HCT116 (cell line): ENCODE measurements around the gene GGCT. TPM values are rescaled to one million over a fixed set of nuclear protein-coding genes. Genes with fewer than 3 reads are reported as not detected.

ENCODE experiments used
- ATAC-seq: fragments of 200-7000 bp; cut with Tn5 transposase; 2 replicates; pipeline ENCODE4 v1.9.1; 2020; ENCODE audit warnings: mild to moderate bottlenecking, moderate library complexity
- BruUV-seq: library from RNA; stranded (reverse); fragments of 400-500 nt; replicated peaks from 2 replicates; lab custom pipeline; 2021; lab: Mats Ljungman, UMichigan
- CTCF ChIA-PET: fragments of 300-600 bp; sonication (Branson Sonifier 250); formaldehyde crosslinking; loops from one replicate; lab custom pipeline; 2021; ENCODE audit warnings: antibody characterized with exemption; lab: Charles Lee
- POLR2A ChIA-PET: fragments of 300-600, 350-600 bp; sonication (Branson Sonifier 250); formaldehyde crosslinking; loops from one replicate; lab custom pipeline; 2021; ENCODE audit warnings: antibody characterized with exemption; lab: Charles Lee
- RAD21 ChIA-PET, 2 experiments: fragments of 300-600 bp; sonication (Branson Sonifier 250); formaldehyde crosslinking; loops; one replicate each; lab custom pipeline; 2023; ENCODE audit warnings: low total read pairs in 2 of 2; ENCODE audit not compliant: uncharacterized antibody in 2 of 2, unreplicated experiment in 2 of 2, low non-redundant PET in 1 of 2; lab: Charles Lee
- DNase-seq: peaks from one replicate; pipeline ENCODE4 v3.0.0-alpha.2; 2010; ENCODE audit warnings: low read depth, low spot score
- H2AFZ ChIP-seq: fragments of 200-600 bp; shearing (Covaris generic), sonication (generic); 2 replicates; pipeline ENCODE4 v1.6.1; 2017; ENCODE audit warnings: low read depth, mixed run types, mixed read lengths, antibody characterized with exemption, low read length; ENCODE audit not compliant: poor library complexity, severe bottlenecking
- H3K27ac ChIP-seq: 2 replicates; pipeline ENCODE4 v1.5.1; 2012; ENCODE audit warnings: low read depth, low read length
- H3K27me3 ChIP-seq: fragments of 200-600 bp; sonication (generic); 2 replicates; pipeline ENCODE4 v1.6.1; 2016; ENCODE audit warnings: mixed run types, low read length, mixed read lengths; ENCODE audit not compliant: insufficient read depth
- H3K36me3 ChIP-seq, 2 experiments: fragments of 200-500 bp in 1 of 2; fragments of 200-600 bp in 1 of 2; sonication (Bioruptor generic) in 1 of 2; sonication (generic) in 1 of 2; 2 replicates each; pipeline versions ENCODE4 v1.5.1 to v1.6.1; 2014 to 2016; ENCODE audit warnings: low read length in 2 of 2, inconsistent platforms in 1 of 2, mixed read lengths in 1 of 2, mixed run types in 1 of 2; ENCODE audit not compliant: insufficient read depth in 2 of 2, control insufficient read depth in 1 of 2
- H3K4me1 ChIP-seq, 2 experiments: fragments of 200-600 bp in 1 of 2; sonication (generic) in 1 of 2; 2 replicates each; pipeline versions ENCODE4 v1.5.1 to v1.6.1; 2012 to 2017; ENCODE audit warnings: low read length in 2 of 2, inconsistent platforms in 1 of 2, mild to moderate bottlenecking in 1 of 2, mixed read lengths in 1 of 2, mixed run types in 1 of 2, moderate library complexity in 1 of 2; ENCODE audit not compliant: insufficient read depth in 2 of 2, control insufficient read depth in 1 of 2
- H3K4me2 ChIP-seq: fragments of 200-600 bp; sonication (generic); 2 replicates; pipeline ENCODE4 v1.6.1; 2017; ENCODE audit warnings: mixed run types, low read length, mixed read lengths
- H3K4me3 ChIP-seq, 2 experiments: fragments of 200-600 bp in 1 of 2; sonication (generic) in 1 of 2; replicated peaks in 1 of 2; 2 replicates each; pipeline ENCODE4 v1.5.1; 2011 to 2016; ENCODE audit warnings: low read length in 2 of 2, control low read depth in 1 of 2, low read depth in 1 of 2, mild to moderate bottlenecking in 1 of 2, mixed read lengths in 1 of 2, mixed run types in 1 of 2
- H3K79me2 ChIP-seq: fragments of 200-600 bp; sonication (generic); 2 replicates; pipeline ENCODE4 v1.6.1; 2017; ENCODE audit warnings: mild to moderate bottlenecking, mixed run types, low read length, moderate library complexity, mixed read lengths; ENCODE audit not compliant: insufficient read depth
- H3K9ac ChIP-seq: fragments of 200-600 bp; sonication (generic); 2 replicates; pipeline ENCODE4 v1.6.1; 2016; ENCODE audit warnings: low read length, mixed read lengths
- H3K9me2 ChIP-seq: fragments of 200-600 bp; sonication (generic), shearing (Covaris generic); 2 replicates; pipeline ENCODE4 v1.6.1; 2017; ENCODE audit warnings: mixed run types, mild to moderate bottlenecking, moderate library complexity; ENCODE audit not compliant: insufficient read depth
- H3K9me3 ChIP-seq, 2 experiments: fragments of 200-500 bp in 1 of 2; fragments of 200-600 bp in 1 of 2; sonication (Bioruptor generic) in 1 of 2; sonication (generic) in 1 of 2; 2 replicates each; pipeline ENCODE4 v1.6.1; 2014 to 2017; ENCODE audit warnings: low read length in 2 of 2, mixed read lengths in 2 of 2, inconsistent platforms in 1 of 2, low read depth in 1 of 2, mild to moderate bottlenecking in 1 of 2, mixed run types in 1 of 2, moderate library complexity in 1 of 2; ENCODE audit not compliant: control insufficient read depth in 1 of 2, insufficient read depth in 1 of 2
- H4K20me1 ChIP-seq: fragments of 200-600 bp; sonication (generic), shearing (Covaris generic); 2 replicates; pipeline ENCODE4 v1.6.1; 2017; ENCODE audit warnings: mixed run types, mild to moderate bottlenecking, moderate library complexity; ENCODE audit not compliant: insufficient read depth
- CBX3 ChIP-seq: IDR thresholded peaks from 2 replicates; pipeline ENCODE4 v1.6.1; 2012; ENCODE audit warnings: low read depth
- CEBPB ChIP-seq: IDR thresholded peaks from 2 replicates; pipeline ENCODE4 v1.6.1; 2012; ENCODE audit warnings: low read depth
- CTCF ChIP-seq, 3 experiments: fragments of 200-600 bp in 1 of 3; sonication (generic) in 1 of 3; IDR thresholded peaks in 2 of 3; conservative IDR thresholded peaks in 1 of 3; 2 replicates each; pipeline ENCODE4 v1.5.1; 2012 to 2017; ENCODE audit warnings: low read depth in 2 of 3, low read length in 2 of 3, antibody characterized with exemption in 1 of 3, borderline replicate concordance in 1 of 3, control low read depth in 1 of 3, mild to moderate bottlenecking in 1 of 3, mixed read lengths in 1 of 3, mixed run types in 1 of 3, moderate library complexity in 1 of 3; ENCODE audit not compliant: insufficient read depth in 1 of 3
- ELF1 ChIP-seq: IDR thresholded peaks from 2 replicates; pipeline ENCODE4 v1.6.1; 2012; ENCODE audit warnings: low read depth, borderline replicate concordance
- EZH2 ChIP-seq: fragments of 200-600 bp; sonication (generic); IDR thresholded peaks from 2 replicates; pipeline ENCODE4 v1.6.1; 2017; ENCODE audit warnings: antibody characterized with exemption, mixed run types
- JUND ChIP-seq: IDR thresholded peaks from 2 replicates; pipeline ENCODE4 v1.6.1; 2012
- MAX ChIP-seq: IDR thresholded peaks from 2 replicates; pipeline ENCODE4 v1.6.1; 2012
- POLR2A ChIP-seq: IDR thresholded peaks from 2 replicates; pipeline ENCODE4 v1.7.0; 2011; ENCODE audit warnings: borderline replicate concordance; ENCODE audit not compliant: insufficient read depth, insufficient read length; ENCODE audit errors: extremely low read depth
- POLR2AphosphoS5 ChIP-seq: IDR thresholded peaks from 2 replicates; pipeline ENCODE4 v1.6.1; 2011; ENCODE audit warnings: mild to moderate bottlenecking, low read depth, low read length, moderate library complexity
- RAD21 ChIP-seq: IDR thresholded peaks from 2 replicates; pipeline ENCODE4 v1.6.1; 2012; ENCODE audit warnings: low read depth, mild to moderate bottlenecking
- REST ChIP-seq: IDR thresholded peaks from 2 replicates; pipeline ENCODE4 v1.6.1; 2012; ENCODE audit warnings: low read depth
- SIN3A ChIP-seq: IDR thresholded peaks from 2 replicates; pipeline ENCODE4 v1.6.1; 2012; ENCODE audit warnings: low read depth
- SP1 ChIP-seq: IDR thresholded peaks from 2 replicates; pipeline ENCODE4 v1.6.1; 2012; ENCODE audit warnings: low read depth
- TCF7L2 ChIP-seq: IDR thresholded peaks from 2 replicates; pipeline ENCODE4 v1.7.0; 2011; ENCODE audit warnings: borderline replicate concordance, inconsistent platforms; ENCODE audit not compliant: insufficient read depth, insufficient read length; ENCODE audit errors: extremely low read depth
- ZFX ChIP-seq: fragments of 450-650 bp; IDR thresholded peaks from 2 replicates; pipeline ENCODE4 v1.6.1; 2017
- ZNF274 ChIP-seq: fragments of 200-500 bp; sonication (Bioruptor generic); IDR thresholded peaks from 2 replicates; pipeline ENCODE4 v1.6.1; 2014; ENCODE audit warnings: mild to moderate bottlenecking, low read depth, low read length, inconsistent platforms
- intact Hi-C: fragments of 100-400 bp; cut with micrococcal nuclease; formaldehyde crosslinking; loops from 2 replicates; pipeline ENCODE4 v1.10.0; 2022
- total RNA-seq: library from RNA; stranded (reverse); gene quantifications from one replicate; pipeline ENCODE4 v1.2.1, GENCODE V29; 2021; ENCODE audit not compliant: unreplicated experiment

Gene GGCT
- total RNA-seq, 1 experiment from 2014 or later = 60.6 TPM

- H4K20me1 ChIP-seq = no peaks in the 10 kb centered on the region
- H2AFZ ChIP-seq = no peak overlapping the region
- no peak overlapping the region for H3K27ac ChIP-seq
- CTCF ChIA-PET = no interaction called here
- peaks cover 5 to 22% of the 10 kb centered on the region in 2 experiments; a peak in 3 of 4 replicates for H3K4me1 ChIP-seq
- intact Hi-C loops = no loop called here
- no peaks in the 10 kb centered on the region; a peak in 1 of 4 replicates for H3K36me3 ChIP-seq
- no peaks in the 10 kb centered on the region for H3K9me2 ChIP-seq
- RAD21 ChIA-PET = no interaction called here
- no peaks in the 10 kb centered on the region for H3K9me3 ChIP-seq
- ATAC-seq (no peak), DNase-seq (no peak)
- H3K27me3 ChIP-seq = no peaks in the 10 kb centered on the region
- no TSS peak for BruUV-seq
- H3K4me3 ChIP-seq = no peak overlapping the region
- TF ChIP-seq ZNF274 (no peak), ZFX (no peak), SP1 (no peak), SIN3A (no peak), MAX (no peak), EZH2 (no peak), TCF7L2 (no peak), POLR2AphosphoS5 (no peak), CEBPB (no peak), RAD21 (no peak), CTCF (IDR thresholded peaks at IDR 0.05 in 2 of 3, conservative IDR thresholded peaks at IDR 0.05 in 1 of 3; ENCODE audit: borderline replicate concordance in 1 of 3, insufficient read depth in 1 of 3, low read depth in 2 of 3, low read length in 2 of 3) (no peak), CBX3 (no peak), REST (no peak), ELF1 (no peak), POLR2A (no peak), JUND (no peak)
- H3K9ac ChIP-seq = no peak overlapping the region
- H3K79me2 ChIP-seq = peaks cover 32% of the 10 kb centered on the region; the same call in 1 of the 2 replicates
- no peak overlapping the region for H3K4me2 ChIP-seq
- POLR2A ChIA-PET = no interaction called here
These were observed 30.1 kb downstream of the GGCT start for GRCh38 chr7:30474485-30474884.
